ENCODE measurements around the gene MBD3L2B.

The MBD3L2B gene

GRCh38 chr19:7010722-7011593 is 10.3 kb downstream of the MBD3L2B start:
- no peak for ATAC-seq
- TF ChIP-seq ZFP30 (CRISPR knock-in tag; IDR thresholded peaks at IDR 0.05) = no peak
- no peak for TF ChIP-seq ISL1 (CRISPR knock-in tag; IDR thresholded peaks at IDR 0.05)
- no peak for TF ChIP-seq CSDC2 (CRISPR knock-in tag; IDR thresholded peaks at IDR 0.05)
- no peak for TF ChIP-seq ZNF70 (CRISPR knock-in tag; IDR thresholded peaks at IDR 0.05)
- no peak for TF ChIP-seq ZFP3 (CRISPR knock-in tag; IDR thresholded peaks at IDR 0.05)
- TF ChIP-seq BACH2 (CRISPR knock-in tag; IDR thresholded peaks at IDR 0.05; ENCODE audit: borderline replicate concordance) = no peak
- TF ChIP-seq POU6F1 (CRISPR knock-in tag; IDR thresholded peaks at IDR 0.05; ENCODE audit: borderline replicate concordance, low read depth) = no peak
- no peak for TF ChIP-seq ZNF8 (CRISPR knock-in tag; IDR thresholded peaks at IDR 0.05)
- no peak for TF ChIP-seq TCF4 (CRISPR knock-in tag; IDR thresholded peaks at IDR 0.05; ENCODE audit: borderline replicate concordance)
- no peak for TF ChIP-seq PATZ1 (CRISPR knock-in tag; IDR thresholded peaks at IDR 0.05; ENCODE audit: borderline replicate concordance)

- no peak for ATAC-seq
- no peak for TF ChIP-seq ESRRG (CRISPR knock-in tag; IDR thresholded peaks at IDR 0.05)
- no peak for TF ChIP-seq ZFP30 (CRISPR knock-in tag; IDR thresholded peaks at IDR 0.05)
Observed at GRCh38 chr19:7007859-7008258, 13.4 kb downstream of the MBD3L2B start.

- ATAC-seq = no peak
- TF ChIP-seq ZC3H10 (CRISPR knock-in tag; IDR thresholded peaks at IDR 0.05) = no peak
- TF ChIP-seq ZNF565 (CRISPR knock-in tag; conservative IDR thresholded peaks at IDR 0.05; ENCODE audit: low read depth) = no peak
- no peak for TF ChIP-seq RARB (CRISPR knock-in tag; IDR thresholded peaks at IDR 0.05)
- no peak for TF ChIP-seq GLIS3 (CRISPR knock-in tag; IDR thresholded peaks at IDR 0.05)
Observed at GRCh38 chr19:7006135-7006704, 15.0 kb downstream of the MBD3L2B start.

GRCh38 chr19:7004313-7004931 is 16.8 kb downstream of the MBD3L2B start:
- no peak for ATAC-seq
- no peak for TF ChIP-seq ISL1 (CRISPR knock-in tag; IDR thresholded peaks at IDR 0.05)

- TF ChIP-seq ZFP3 (CRISPR knock-in tag; IDR thresholded peaks at IDR 0.05) (no peak), PATZ1 (CRISPR knock-in tag; IDR thresholded peaks at IDR 0.05; ENCODE audit: borderline replicate concordance) (no peak), TCF4 (CRISPR knock-in tag; IDR thresholded peaks at IDR 0.05; ENCODE audit: borderline replicate concordance) (no peak), TSHZ2 (CRISPR knock-in tag; IDR thresholded peaks at IDR 0.05) (no peak), ZC3H10 (CRISPR knock-in tag; IDR thresholded peaks at IDR 0.05) (no peak), ISL1 (CRISPR knock-in tag; IDR thresholded peaks at IDR 0.05) (no peak)
- ATAC-seq = no peak
Observed at GRCh38 chr19:7000816-7001215, 20.4 kb downstream of the MBD3L2B start.

Measured in SK-N-SH treated with all-trans-retinoic acid at 6 μM for 48 hours (cell line).